RWPE2 (cell line): ENCODE results near the gene REG4.

Experiments used
- ATAC-seq: fragments of 200-7000 bp; cut with Tn5 transposase; 3 replicates; pipeline ENCODE4 v1.9.1; 2021; ENCODE audit warnings: low read depth
- DNase-seq: peaks from one replicate; pipeline ENCODE4 v3.0.0-alpha.2; 2020; ENCODE audit warnings: low spot score
- H3K27ac ChIP-seq: fragments of 450-650 bp; 2 replicates; pipeline ENCODE4 v1.5.1; 2017; ENCODE audit warnings: mild to moderate bottlenecking; ENCODE audit not compliant: poor library complexity, severe bottlenecking
- H3K27me3 ChIP-seq: fragments of 250-450 bp; sonication (Bioruptor Pico); 2 replicates; pipeline ENCODE4 v1.5.1; 2021; ENCODE audit warnings: mild to moderate bottlenecking, moderate library complexity; ENCODE audit not compliant: insufficient read depth, poor library complexity, severe bottlenecking
- H3K36me3 ChIP-seq: fragments of 250-450 bp; sonication (Bioruptor Pico); 2 replicates; pipeline ENCODE4 v1.5.1; 2020; ENCODE audit warnings: low read depth, mild to moderate bottlenecking, moderate library complexity
- H3K4me1 ChIP-seq: fragments of 250-450 bp; sonication (Bioruptor Pico); 2 replicates; pipeline ENCODE4 v1.5.1; 2021; ENCODE audit warnings: mild to moderate bottlenecking, moderate library complexity; ENCODE audit not compliant: insufficient read depth, poor library complexity, severe bottlenecking
- H3K4me3 ChIP-seq: fragments of 250-450 bp; sonication (Bioruptor Pico); 2 replicates; pipeline ENCODE4 v1.5.1; 2021; ENCODE audit warnings: mild to moderate bottlenecking, moderate library complexity; ENCODE audit not compliant: severe bottlenecking
- H3K9me3 ChIP-seq: fragments of 250-450 bp; sonication (Bioruptor Pico); 2 replicates; pipeline ENCODE4 v1.5.1; 2021; ENCODE audit warnings: mild to moderate bottlenecking, moderate library complexity; ENCODE audit not compliant: severe bottlenecking
- TF ChIP-seq, protein P1 (sequence below): fragments of 450-650 bp; IDR thresholded peaks from one replicate; pipeline ENCODE4 v1.5.1; 2017; ENCODE audit warnings: mild to moderate bottlenecking, moderate library complexity; ENCODE audit not compliant: poor library complexity, severe bottlenecking

The REG4 gene

DNA sequence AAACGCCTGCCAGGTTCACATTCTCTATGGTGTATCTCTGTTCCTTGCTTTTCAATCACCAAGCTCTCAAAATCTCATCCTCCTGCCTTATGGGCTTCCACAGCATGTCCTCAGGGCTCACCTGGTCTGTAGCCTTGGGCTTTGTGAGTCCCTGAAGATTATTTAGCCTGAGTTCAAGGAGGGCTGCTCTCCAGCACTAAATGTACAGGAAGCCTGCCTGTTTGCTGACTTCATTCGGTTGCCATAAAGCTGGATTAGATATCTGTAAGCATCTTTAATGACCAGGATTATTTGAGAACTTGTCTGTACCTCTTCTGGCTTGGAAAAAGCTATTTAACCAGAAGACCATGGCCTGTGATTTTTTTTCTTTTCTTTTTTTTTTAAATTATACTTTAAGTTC lies 6.9 kb upstream of the REG4 start:
- no peaks in the 10 kb centered on the region for H3K27me3 ChIP-seq
- no peak overlapping the region for H3K27ac ChIP-seq
- DNase-seq (no peak), ATAC-seq (no peak)
- no peaks in the 10 kb centered on the region for H3K36me3 ChIP-seq
- H3K4me1 ChIP-seq = no peaks in the 10 kb centered on the region
- TF ChIP-seq, protein P1, sequence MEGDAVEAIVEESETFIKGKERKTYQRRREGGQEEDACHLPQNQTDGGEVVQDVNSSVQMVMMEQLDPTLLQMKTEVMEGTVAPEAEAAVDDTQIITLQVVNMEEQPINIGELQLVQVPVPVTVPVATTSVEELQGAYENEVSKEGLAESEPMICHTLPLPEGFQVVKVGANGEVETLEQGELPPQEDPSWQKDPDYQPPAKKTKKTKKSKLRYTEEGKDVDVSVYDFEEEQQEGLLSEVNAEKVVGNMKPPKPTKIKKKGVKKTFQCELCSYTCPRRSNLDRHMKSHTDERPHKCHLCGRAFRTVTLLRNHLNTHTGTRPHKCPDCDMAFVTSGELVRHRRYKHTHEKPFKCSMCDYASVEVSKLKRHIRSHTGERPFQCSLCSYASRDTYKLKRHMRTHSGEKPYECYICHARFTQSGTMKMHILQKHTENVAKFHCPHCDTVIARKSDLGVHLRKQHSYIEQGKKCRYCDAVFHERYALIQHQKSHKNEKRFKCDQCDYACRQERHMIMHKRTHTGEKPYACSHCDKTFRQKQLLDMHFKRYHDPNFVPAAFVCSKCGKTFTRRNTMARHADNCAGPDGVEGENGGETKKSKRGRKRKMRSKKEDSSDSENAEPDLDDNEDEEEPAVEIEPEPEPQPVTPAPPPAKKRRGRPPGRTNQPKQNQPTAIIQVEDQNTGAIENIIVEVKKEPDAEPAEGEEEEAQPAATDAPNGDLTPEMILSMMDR = no peak
- no peak overlapping the region for H3K4me3 ChIP-seq
- H3K9me3 ChIP-seq = no peaks in the 10 kb centered on the region

DNA sequence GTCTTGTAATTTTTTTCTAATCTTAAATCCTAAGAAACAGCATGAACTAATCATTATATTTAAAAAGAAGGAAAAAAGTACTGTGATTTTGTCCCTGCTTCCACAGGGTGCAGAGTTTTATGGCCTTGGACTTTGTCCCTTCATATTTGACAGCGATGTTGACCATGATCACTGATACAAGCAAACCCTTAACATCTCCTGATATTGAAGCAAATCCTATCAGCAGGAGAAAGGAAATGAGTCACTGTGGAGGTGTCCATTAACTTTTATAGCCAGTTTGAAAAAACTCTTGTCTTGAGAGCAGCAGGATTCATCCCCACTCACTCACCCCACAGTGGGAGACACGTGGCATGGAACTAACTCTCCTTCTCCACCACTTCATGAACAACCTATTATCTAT lies 5.1 kb upstream of the REG4 start:
- H3K36me3 ChIP-seq = no peaks in the 10 kb centered on the region
- DNase-seq (no peak), ATAC-seq (peak; percentile 52; the same call in 2 of the 3 replicates)
- H3K9me3 ChIP-seq = no peaks in the 10 kb centered on the region
- H3K4me1 ChIP-seq = no peaks in the 10 kb centered on the region
- H3K27ac ChIP-seq = no peak overlapping the region
- no peaks in the 10 kb centered on the region for H3K27me3 ChIP-seq
- TF ChIP-seq, protein P1 = no peak
- H3K4me3 ChIP-seq = no peak overlapping the region

DNA sequence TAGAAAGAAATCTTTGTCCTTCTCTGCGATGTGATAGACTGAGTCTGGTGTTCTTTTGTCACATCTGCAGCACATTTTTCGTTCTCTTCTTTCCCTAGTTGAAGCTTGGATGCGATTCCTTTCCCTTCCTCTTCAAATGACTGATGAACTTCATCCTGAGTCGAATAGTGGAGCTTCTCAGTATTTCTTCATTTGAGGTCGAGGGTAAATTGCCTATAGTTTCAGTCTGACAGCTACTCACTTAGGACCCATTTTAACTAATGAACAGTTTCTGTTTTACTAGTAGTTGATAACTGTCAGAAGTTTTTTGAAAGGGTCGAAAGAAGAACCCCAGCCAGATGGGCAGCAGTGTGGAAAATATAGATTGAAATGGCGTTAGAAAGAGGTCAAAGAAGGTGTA lies 4.7 kb upstream of the REG4 start:
- DNase-seq (no peak), ATAC-seq (no peak)
- no peak overlapping the region for H3K4me3 ChIP-seq
- no peaks in the 10 kb centered on the region for H3K36me3 ChIP-seq
- TF ChIP-seq, protein P1 = no peak
- no peaks in the 10 kb centered on the region for H3K27me3 ChIP-seq
- H3K4me1 ChIP-seq = no peaks in the 10 kb centered on the region
- H3K9me3 ChIP-seq = no peaks in the 10 kb centered on the region
- H3K27ac ChIP-seq = no peak overlapping the region

DNA sequence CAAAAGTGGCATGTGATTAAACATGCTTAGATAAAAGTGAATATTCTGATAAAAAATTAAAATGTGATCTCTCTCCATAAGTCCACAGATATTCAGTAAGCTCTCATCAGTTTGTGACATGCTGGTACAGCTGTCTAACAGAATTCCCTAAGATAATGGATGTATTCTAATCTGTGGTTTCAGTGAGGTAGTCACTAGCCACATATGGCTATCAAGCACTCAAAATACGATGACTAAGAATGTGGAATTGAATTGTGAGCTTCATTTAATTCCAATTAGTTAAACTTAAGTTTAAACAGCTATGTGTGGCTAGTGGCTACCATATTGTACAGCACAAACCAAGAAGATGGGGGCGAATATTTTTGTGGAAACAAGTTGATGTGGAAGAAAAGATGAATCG lies 4.1 kb upstream of the REG4 start:
- DNase-seq (no peak), ATAC-seq (peak; percentile 38; the same call in 1 of the 3 replicates)
- no peaks in the 10 kb centered on the region for H3K27me3 ChIP-seq
- no peak overlapping the region for H3K27ac ChIP-seq
- no peak overlapping the region for H3K4me3 ChIP-seq
- TF ChIP-seq, protein P1 = no peak
- no peaks in the 10 kb centered on the region for H3K4me1 ChIP-seq
- H3K36me3 ChIP-seq = no peaks in the 10 kb centered on the region
- H3K9me3 ChIP-seq = no peaks in the 10 kb centered on the region

DNA sequence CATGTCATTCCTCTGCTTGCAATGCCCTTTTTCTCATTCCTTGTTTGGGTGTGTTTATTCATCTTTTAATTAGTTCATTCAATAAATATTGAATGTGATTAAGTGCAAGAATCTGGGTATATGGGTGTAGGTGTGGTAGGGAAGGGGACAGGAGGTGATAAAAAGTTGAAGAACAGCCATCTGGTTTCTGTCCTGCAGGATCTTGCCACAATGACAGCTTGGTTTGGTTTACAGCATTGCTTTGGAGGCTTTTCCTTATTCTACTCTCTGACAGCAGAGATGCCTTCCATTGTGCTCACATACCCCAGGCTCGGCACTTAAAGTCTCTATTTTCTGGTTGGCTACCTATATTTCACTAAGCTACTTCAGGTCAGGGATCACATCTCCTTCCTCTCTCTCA lies 3.0 kb upstream of the REG4 start:
- H3K27me3 ChIP-seq = no peaks in the 10 kb centered on the region
- no peaks in the 10 kb centered on the region for H3K9me3 ChIP-seq
- no peaks in the 10 kb centered on the region for H3K36me3 ChIP-seq
- DNase-seq = no peak
- no peak for ATAC-seq
- TF ChIP-seq, protein P1 = no peak
- no peaks in the 10 kb centered on the region for H3K4me1 ChIP-seq
- H3K4me3 ChIP-seq = no peak overlapping the region
- H3K27ac ChIP-seq = no peak overlapping the region
